Testis (tissue), 2 donors: Measurements from ENCODE around the gene MYO1E.

ENCODE experiments used
- POLR2A ChIP-seq: fragments of 450-650 bp; IDR thresholded peaks from one replicate; pipeline ENCODE4 v1.6.1; 2017; ENCODE audit warnings: antibody characterized with exemption, mild to moderate bottlenecking, moderate library complexity
- TF ChIP-seq, protein P1 (sequence below), 3 experiments: fragments of 450-650 bp in 2 of 3; fragments of 200-600 bp in 1 of 3; sonication (generic) in 1 of 3; IDR thresholded peaks; one replicate each; pipeline ENCODE4 v1.5.1; 2016 to 2019; ENCODE audit warnings: antibody characterized with exemption in 3 of 3, mild to moderate bottlenecking in 2 of 3, moderate library complexity in 1 of 3

GRCh38 chr15:59251001-59251845 is 121.4 kb downstream of the MYO1E start:
- TF ChIP-seq, protein P1, sequence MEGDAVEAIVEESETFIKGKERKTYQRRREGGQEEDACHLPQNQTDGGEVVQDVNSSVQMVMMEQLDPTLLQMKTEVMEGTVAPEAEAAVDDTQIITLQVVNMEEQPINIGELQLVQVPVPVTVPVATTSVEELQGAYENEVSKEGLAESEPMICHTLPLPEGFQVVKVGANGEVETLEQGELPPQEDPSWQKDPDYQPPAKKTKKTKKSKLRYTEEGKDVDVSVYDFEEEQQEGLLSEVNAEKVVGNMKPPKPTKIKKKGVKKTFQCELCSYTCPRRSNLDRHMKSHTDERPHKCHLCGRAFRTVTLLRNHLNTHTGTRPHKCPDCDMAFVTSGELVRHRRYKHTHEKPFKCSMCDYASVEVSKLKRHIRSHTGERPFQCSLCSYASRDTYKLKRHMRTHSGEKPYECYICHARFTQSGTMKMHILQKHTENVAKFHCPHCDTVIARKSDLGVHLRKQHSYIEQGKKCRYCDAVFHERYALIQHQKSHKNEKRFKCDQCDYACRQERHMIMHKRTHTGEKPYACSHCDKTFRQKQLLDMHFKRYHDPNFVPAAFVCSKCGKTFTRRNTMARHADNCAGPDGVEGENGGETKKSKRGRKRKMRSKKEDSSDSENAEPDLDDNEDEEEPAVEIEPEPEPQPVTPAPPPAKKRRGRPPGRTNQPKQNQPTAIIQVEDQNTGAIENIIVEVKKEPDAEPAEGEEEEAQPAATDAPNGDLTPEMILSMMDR (IDR thresholded peaks at IDR 0.05) = no peak
- TF ChIP-seq POLR2A = no peak
